ENCODE results near the gene SLC38A4.

DNA sequence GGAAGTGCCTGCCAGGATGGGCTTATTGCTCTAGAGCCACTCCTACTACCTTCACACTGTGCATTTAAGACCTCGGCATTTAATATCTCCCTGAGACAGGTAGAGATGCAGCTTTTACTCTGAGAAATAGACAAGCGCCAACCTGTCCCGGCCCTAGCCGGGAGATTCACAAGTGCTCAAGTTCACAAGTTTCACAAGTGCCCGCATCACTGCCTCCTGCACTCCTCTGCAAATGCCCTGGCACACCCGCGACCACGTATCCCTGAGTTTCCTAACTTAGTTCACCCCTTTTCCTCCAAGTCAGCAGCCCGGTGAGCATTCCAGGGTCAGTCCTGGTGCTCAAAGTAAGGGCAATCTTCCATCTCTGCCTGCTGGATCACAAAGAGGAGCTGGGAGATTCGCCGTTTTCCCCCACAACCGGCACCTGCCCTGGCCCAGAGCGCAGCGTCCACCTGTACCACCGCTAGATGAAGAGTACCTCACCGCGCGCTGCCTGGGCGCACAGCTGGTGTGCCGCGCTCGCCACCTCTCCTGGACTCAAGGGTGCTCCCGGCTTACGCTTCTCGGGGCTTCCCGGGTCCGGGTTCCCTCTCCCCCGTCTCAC, 5.0 kb upstream of the SLC38A4 start:
- TF ChIP-seq CTCF (conservative IDR thresholded peaks at IDR 0.05) (no peak), ZFX (IDR thresholded peaks at IDR 0.05) (no peak)
